Ectodermal cell (in vitro differentiated cells): ENCODE measurements around the gene HNRNPA3.

ENCODE experiments used
- H3K27ac ChIP-seq: 2 replicates; pipeline ENCODE4 v1.7.0; 2013; ENCODE audit warnings: mild to moderate bottlenecking, low read depth, low read length; ENCODE audit not compliant: insufficient read depth, poor library complexity, severe bottlenecking
- H3K27me3 ChIP-seq: 2 replicates; pipeline ENCODE4 v1.7.0; 2013; ENCODE audit warnings: mild to moderate bottlenecking, low read length; ENCODE audit not compliant: insufficient read depth, control insufficient read depth, poor library complexity, severe bottlenecking
- H3K36me3 ChIP-seq: one replicate; pipeline ENCODE4 v1.7.0; 2013; ENCODE audit warnings: low read length; ENCODE audit not compliant: control insufficient read depth, insufficient read depth
- H3K4me1 ChIP-seq: one replicate; pipeline ENCODE4 v1.7.0; 2013; ENCODE audit warnings: low read length; ENCODE audit not compliant: control insufficient read depth, insufficient read depth
- H3K4me3 ChIP-seq: 2 replicates; pipeline ENCODE4 v1.7.0; 2013; ENCODE audit warnings: low read depth, low read length, control low read depth; ENCODE audit not compliant: insufficient read depth
- H3K9me3 ChIP-seq: 2 replicates; pipeline ENCODE4 v1.7.0; 2013; ENCODE audit warnings: mild to moderate bottlenecking, low read length, moderate library complexity; ENCODE audit not compliant: control insufficient read depth
- WGBS, 2 experiments: methylation state at CpG; one replicate each; pipeline ENCODE4 v1.1.7; 2013; ENCODE audit warnings: missing lambda C conversion rate in 2 of 2; 5-methylcytosine and 5-hydroxymethylcytosine counted together

HNRNPA3 gene

DNA sequence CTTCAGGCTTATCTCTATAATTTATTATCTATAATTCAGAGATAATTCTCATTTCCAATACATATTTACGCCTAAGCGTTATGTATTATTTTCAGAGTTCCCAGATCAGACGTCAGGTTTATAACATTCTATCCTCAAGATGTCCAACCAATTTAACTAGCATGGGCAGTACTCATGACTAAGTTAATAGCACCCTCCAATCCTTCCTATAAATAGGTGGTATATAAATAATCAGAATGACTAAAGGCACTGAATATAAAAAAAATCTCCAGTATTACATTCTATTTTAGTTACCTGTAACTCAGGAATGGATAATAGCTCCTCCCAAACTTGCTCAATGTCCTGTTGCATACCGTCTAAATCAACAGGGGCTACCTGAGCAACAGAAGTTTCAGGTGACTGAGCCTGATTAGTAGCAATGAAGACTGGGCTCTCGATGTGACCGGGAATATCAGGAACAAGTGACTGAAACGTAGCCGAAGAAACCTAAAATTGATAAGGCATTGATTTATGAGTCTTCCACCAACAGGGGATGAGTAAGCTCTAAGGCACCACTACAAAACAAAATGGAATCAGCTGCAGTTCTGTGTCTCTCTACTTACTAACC, 19.6 kb downstream of the HNRNPA3 start:
- Histone ChIP-seq H3K27ac (no peak overlapping the region), H3K36me3 (peaks cover 16% of the 10 kb centered on the region), H3K9me3 (no peaks in the 10 kb centered on the region), H3K4me3 (no peak overlapping the region), H3K4me1 (no peaks in the 10 kb centered on the region), H3K27me3 (no peaks in the 10 kb centered on the region)
- WGBS, 2 experiments, result 93 to 99% methylated on average over 8 of the region's 8 CpGs

DNA sequence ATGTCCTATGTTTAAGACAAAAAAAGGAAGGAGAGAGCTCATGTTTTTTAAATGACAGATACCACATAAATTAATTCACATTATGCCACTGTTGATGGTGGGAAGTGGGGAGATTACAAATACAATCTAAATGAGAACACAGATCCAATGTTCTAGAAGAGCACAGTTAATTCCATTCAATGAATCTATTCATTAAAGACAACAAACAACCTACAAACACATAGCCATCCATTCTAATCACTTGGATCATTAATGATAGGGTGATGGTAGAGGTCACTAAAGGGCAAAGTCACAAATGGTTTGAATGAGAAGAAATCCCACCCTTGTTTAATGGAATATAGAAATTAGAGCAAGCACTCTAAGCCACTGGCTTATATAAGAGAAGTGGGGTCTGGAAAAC, 21.7 kb downstream of the HNRNPA3 start:
- no peaks in the 10 kb centered on the region for H3K9me3 ChIP-seq
- peaks cover 16% of the 10 kb centered on the region for H3K36me3 ChIP-seq
- H3K4me1 ChIP-seq, result no peaks in the 10 kb centered on the region
- no peak overlapping the region for H3K27ac ChIP-seq
- no peaks in the 10 kb centered on the region for H3K27me3 ChIP-seq
- H3K4me3 ChIP-seq, result no peak overlapping the region

DNA sequence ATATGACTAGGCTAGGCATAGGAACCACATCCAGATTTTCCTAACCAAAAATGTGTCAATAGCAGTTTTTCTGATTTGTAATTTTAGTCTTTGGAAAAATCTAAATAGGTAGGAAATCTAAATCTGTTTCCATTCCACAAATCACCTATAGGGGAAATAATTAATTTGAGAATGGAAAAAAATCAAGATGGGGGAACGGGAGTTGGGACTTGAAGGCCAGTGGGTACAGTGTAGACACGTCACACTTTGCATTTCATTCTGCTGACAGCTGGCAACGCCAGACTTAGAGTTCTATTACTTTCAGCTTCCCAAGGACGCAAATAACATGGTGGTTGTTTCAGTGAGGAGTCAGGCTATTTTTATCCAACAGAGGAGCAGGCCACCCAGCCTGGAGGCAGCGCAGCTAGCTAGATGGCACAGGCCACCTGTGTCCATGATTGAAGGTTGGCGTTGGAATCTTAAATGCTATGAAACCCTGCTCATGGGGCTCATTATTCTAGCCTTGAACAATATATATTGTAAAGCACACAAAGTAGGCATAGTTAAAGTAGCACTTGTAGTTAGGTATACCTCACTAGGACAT, 23.4 kb downstream of the HNRNPA3 start:
- peaks cover 16% of the 10 kb centered on the region for H3K36me3 ChIP-seq
- no peak overlapping the region for H3K27ac ChIP-seq

DNA sequence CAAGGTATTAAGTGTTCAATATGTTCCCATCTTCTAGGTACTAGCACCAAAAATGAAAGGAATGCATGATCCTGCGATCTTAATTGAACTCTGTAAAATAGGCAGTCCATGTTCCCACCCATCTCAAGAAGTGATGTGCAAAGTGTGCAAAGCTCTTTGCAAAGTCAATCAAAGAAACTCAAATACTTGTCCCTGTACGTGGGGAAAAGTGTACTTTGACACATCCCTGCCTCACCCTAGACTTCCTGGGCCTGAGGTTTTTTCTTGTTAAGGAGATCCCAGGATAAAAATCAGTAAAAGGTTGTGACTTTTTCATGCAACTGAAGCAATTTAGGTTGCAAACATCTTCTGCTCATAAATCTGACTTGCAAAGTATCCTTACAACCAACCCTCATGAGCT, 25.3 kb downstream of the HNRNPA3 start:
- no peaks in the 10 kb centered on the region for H3K36me3 ChIP-seq
- 92% methylated on average over 2 of the region's 2 CpGs for WGBS, 2 experiments
- H3K27ac ChIP-seq, result no peak overlapping the region
- H3K4me3 ChIP-seq, result no peak overlapping the region
- H3K9me3 ChIP-seq, result no peaks in the 10 kb centered on the region
- no peaks in the 10 kb centered on the region for H3K27me3 ChIP-seq
- no peaks in the 10 kb centered on the region for H3K4me1 ChIP-seq

More for the DNA sequence above, 23.4 kb downstream of the HNRNPA3 start:
- no peak overlapping the region for H3K4me3 ChIP-seq
- 93 to 94% methylated on average over 6 of the region's 6 CpGs for WGBS, 2 experiments
- H3K4me1 ChIP-seq, result no peaks in the 10 kb centered on the region
- no peaks in the 10 kb centered on the region for H3K9me3 ChIP-seq
- H3K27me3 ChIP-seq, result no peaks in the 10 kb centered on the region

DNA sequence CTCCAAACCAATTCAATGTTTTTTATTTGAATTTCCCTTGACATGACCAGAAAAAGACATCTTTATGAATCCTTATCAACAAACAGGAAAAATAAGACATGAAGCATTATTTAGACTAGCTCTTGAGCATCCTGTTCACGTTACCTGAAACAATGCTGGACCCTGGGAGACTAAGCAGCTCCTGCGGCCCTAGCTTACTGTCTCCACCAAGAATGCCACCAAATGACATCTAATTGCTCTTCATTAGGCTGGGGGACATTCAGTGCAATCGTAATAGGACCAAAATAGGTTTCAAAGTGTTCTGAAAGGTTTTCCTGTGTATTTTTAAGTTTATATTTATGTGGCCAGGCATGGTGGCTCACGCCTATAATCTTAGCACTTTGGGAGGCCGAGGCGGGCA, 26.5 kb downstream of the HNRNPA3 start:
- no peaks in the 10 kb centered on the region for H3K9me3 ChIP-seq

DNA sequence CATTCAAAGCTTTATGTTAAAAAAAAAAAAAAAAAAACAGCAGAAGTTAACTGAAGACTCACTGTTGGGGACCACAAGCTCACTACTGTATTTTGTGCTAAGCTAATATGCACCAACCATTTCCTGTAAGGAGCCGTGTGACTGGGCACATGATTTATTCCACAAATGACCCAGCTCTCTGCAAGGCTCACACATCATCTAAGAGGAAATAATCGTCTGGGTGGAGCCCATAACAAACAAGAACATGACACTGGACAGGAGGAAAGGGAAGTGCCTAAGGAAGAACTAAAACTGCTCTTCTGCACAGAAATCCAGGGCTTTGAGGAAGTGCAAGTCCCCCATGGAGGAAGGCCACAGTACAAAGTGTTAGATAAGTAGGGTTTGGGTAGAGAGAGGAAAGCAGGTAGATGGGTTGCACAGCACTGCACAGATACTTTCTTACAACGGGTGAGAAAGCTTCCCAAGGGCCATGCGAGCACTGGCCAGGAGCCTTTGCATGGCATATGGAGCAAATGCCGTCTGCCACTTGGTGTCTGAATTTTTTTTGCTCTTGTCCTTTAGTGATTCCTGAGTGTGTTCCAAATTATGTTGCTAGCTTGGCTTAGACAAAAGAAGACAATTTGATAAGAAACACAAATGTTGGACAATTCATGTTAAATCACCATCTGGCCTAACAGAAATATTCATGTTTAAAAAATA, 27.5 kb downstream of the HNRNPA3 start:
- Histone ChIP-seq H3K9me3 (no peaks in the 10 kb centered on the region), H3K4me3 (no peak overlapping the region), H3K27ac (no peak overlapping the region), H3K27me3 (no peaks in the 10 kb centered on the region), H3K36me3 (no peaks in the 10 kb centered on the region), H3K4me1 (no peaks in the 10 kb centered on the region)
- 92 to 93% methylated on average over 5 of the region's 5 CpGs for WGBS, 2 experiments

More for the DNA sequence above, 26.5 kb downstream of the HNRNPA3 start:
- Histone ChIP-seq H3K4me3 (no peak overlapping the region), H3K36me3 (no peaks in the 10 kb centered on the region), H3K27me3 (no peaks in the 10 kb centered on the region), H3K27ac (no peak overlapping the region), H3K4me1 (no peaks in the 10 kb centered on the region)
- WGBS, 2 experiments, result 90 to 93% methylated on average over 6 of the region's 6 CpGs

DNA sequence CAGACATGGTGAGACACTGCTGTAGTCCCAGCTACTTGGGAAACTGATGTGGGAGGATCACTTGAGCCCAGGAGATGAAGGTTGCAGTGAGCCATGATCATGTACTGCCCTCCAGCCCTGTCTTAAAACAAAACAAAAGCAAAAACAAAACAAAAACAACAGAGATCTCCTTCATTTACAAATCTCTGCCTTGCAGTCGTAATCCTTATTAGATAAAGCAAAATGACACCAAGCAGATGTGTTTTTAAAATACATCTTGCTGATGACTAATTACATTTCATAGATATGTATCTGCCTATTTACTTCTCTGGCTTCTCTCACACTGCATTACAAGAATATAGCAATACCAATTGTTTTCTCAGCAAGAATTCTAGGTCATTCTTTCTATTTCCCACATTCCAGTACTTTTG, 29.1 kb downstream of the HNRNPA3 start:
- H3K36me3 ChIP-seq, result no peaks in the 10 kb centered on the region
- 80 to 100% methylated on average over 1 of the region's 1 CpG for WGBS, 2 experiments
- no peak overlapping the region for H3K4me3 ChIP-seq
- no peaks in the 10 kb centered on the region for H3K9me3 ChIP-seq
- H3K27ac ChIP-seq, result no peak overlapping the region
- H3K4me1 ChIP-seq, result no peaks in the 10 kb centered on the region
- no peaks in the 10 kb centered on the region for H3K27me3 ChIP-seq

DNA sequence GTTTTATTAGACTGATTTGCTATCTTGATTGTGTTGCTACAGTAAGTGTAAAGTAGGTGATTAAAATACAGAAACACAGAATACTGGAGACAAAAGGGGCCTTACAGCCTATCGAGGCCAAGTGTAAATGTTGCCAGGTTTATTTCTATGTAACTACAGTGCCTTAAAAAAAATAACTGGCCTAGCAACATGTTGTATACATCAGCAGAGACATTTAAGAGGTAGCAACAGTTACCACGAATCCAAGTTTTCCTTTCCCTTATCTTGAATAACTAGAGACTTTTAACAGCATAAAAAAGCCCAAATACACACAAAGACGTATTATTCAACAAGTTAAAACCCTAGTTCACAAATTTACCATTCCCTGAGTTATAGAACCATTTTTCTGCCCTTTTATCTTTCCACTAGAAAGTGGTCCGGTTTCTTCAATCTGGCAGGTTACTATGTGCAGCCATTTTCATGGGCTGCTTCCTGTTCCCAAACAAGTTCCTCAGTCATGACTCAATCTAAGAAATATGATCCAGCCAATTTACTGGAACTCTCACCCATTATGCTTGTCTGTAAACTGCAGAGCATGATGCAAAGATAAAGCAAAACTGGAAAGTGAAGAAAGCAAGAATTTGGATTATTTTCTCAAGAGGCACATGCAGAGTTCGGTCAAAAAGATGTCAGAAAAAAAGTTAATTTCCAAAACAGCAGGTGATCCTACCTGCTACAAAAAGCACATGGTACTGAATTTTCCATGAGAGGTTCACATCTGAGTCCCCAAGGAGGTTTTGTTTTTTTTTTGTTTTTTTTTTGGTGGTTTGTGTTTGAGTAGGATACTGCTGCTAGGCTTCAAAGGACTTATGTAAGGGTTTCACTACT, 29.8 kb downstream of the HNRNPA3 start:
- no peaks in the 10 kb centered on the region for H3K27me3 ChIP-seq
- no peaks in the 10 kb centered on the region for H3K4me1 ChIP-seq
- no peak overlapping the region for H3K4me3 ChIP-seq

DNA sequence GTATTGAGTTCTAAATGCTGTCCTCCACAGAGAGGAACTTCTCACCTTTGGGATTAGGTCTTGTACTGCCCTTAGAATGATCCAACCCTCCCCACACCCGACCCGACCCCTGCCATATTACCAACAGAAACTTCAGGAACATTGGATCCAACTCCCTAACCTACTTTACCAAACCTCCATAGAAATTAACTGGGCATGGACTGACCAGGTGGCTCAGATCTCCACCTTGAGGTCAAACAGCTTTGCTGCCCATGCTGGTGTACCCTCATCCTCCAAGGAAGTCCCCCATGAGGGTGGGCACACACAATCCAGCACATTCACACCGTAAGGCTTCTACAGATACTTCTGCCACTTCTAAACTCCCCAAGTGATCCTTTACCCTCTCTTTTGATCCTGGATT, 30.5 kb downstream of the HNRNPA3 start:
- Histone ChIP-seq H3K4me1 (no peaks in the 10 kb centered on the region), H3K4me3 (no peak overlapping the region), H3K36me3 (no peaks in the 10 kb centered on the region), H3K9me3 (no peaks in the 10 kb centered on the region), H3K27me3 (no peaks in the 10 kb centered on the region), H3K27ac (no peak overlapping the region)
- WGBS, 2 experiments, result 96 to 98% methylated on average over 3 of the region's 3 CpGs

More for the DNA sequence above, 29.8 kb downstream of the HNRNPA3 start:
- WGBS, 2 experiments, result 87 to 89% methylated on average over 5 of the region's 5 CpGs
- Histone ChIP-seq H3K27ac (no peak overlapping the region), H3K9me3 (no peaks in the 10 kb centered on the region), H3K36me3 (no peaks in the 10 kb centered on the region)

DNA sequence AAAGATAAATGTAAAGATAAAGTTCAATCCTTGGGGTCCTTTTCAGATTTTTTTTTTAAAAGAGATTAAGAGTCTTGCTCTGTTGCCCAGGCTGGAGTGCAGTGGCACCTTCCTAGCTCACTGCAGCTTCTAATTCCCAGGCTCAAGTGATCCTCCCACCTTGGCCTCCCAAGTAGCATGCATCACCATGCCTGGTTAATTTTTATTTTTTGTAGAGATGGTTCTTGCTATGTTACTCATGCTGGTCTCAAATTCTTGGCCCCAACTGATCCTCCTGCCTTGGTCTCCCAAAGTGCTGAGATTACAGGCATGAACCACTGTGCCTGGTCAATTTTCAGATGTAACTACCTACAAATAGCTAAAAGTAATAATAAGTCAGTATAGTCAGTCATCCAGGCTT, 30.9 kb downstream of the HNRNPA3 start:
- Histone ChIP-seq H3K9me3 (no peaks in the 10 kb centered on the region), H3K4me3 (no peak overlapping the region), H3K27ac (no peak overlapping the region), H3K36me3 (no peaks in the 10 kb centered on the region), H3K27me3 (no peaks in the 10 kb centered on the region), H3K4me1 (no peaks in the 10 kb centered on the region)
